ENCODE measurements around the gene STX4. TPM values are rescaled to one million over a fixed set of nuclear protein-coding genes. Genes with fewer than 3 reads are reported as not detected.

STX4 gene
- total and polyA plus RNA-seq, 9 of the 15 experiments (the other 6 are each of a cell fraction or from before 2014, with no cell fraction given), result 3.2 to 48.0 (median 21.5) TPM

DNA sequence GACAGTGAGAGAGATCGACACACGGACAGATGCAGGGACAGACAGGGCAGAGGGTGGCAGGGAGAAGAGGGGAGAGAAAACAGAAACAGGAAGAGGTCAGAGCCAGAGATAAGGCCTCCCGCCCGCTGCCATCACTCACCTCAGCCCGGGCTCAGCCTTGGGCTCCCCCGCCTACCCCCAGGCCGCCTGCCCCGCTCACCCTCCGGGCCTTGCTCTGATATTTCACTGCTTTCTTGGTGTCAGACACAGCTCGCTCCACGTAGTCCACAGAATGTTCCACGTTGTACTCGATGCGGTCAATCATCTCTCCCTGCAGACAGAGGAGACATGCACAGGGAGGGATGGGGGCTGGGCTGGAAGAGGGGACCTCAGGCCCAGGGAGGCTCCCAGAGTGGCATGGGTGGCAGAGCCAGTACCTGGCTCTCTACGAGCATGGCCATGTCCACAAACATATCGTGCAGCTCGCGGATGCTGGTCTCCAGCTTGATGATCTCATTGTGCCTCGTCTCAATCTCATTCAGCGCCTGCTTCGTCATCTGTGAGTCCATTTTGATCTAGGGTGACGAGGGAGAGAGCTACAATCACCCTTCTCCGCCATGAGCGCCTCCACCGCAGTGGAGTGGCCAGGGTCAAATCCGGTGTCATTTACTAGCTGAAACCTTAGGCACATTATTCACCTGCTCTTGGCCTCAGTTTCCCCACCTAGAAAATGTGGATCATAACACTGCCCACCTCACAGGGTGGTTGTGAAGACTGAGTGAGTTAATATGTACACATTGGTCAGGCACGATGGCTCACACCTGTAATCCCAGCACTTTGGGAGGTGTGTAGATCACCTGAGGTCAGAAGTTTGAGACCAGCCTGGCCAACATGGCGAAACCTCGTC lies 40.2 kb upstream of the STX4 start (continued):
- TF ChIP-seq YY1 (IDR thresholded peaks at IDR 0.05; ENCODE audit: borderline replicate concordance in 1 of 3, control insufficient read depth in 1 of 3, extremely low read depth in 1 of 3, insufficient read depth in 3 of 3, insufficient read length in 1 of 3, insufficient replicate concordance in 2 of 3, low read depth in 1 of 3, low read length in 2 of 3) (peak in 1 of 3 experiments; percentile 33), IRF2 (CRISPR knock-in tag; IDR thresholded peaks at IDR 0.05) (no peak), SP1 (CRISPR knock-in tag; IDR thresholded peaks at IDR 0.05) (no peak), ZFP1 (CRISPR knock-in tag; IDR thresholded peaks at IDR 0.05) (no peak), HDGF (IDR thresholded peaks at IDR 0.05) (0 out of 2 replicates have a peak, but pooled peaks have one; percentile 10), GABPB1 (CRISPR knock-in tag; IDR thresholded peaks at IDR 0.05) (peak; percentile 51), JUNB (CRISPR knock-in tag; conservative IDR thresholded peaks at IDR 0.05) (no peak), HMG20A (CRISPR knock-in tag; conservative IDR thresholded peaks at IDR 0.05) (no peak), TEAD4 (IDR thresholded peaks at IDR 0.05; ENCODE audit: low read length) (no peak), TEAD4 (CRISPR knock-in tag; IDR thresholded peaks at IDR 0.05; ENCODE audit: borderline replicate concordance) (no peak), HEY1 (CRISPR knock-in tag; IDR thresholded peaks at IDR 0.05; ENCODE audit: borderline replicate concordance) (no peak), MEF2A (IDR thresholded peaks at IDR 0.05; ENCODE audit: control insufficient read depth, low read depth, low read length) (no peak), RBM15 (IDR thresholded peaks at IDR 0.05; ENCODE audit: insufficient read depth, low read length) (no peak), MAFK (IDR thresholded peaks at IDR 0.05; ENCODE audit: low read length) (no peak), KLF6 (CRISPR knock-in tag; IDR thresholded peaks at IDR 0.05; ENCODE audit: borderline replicate concordance) (no peak), C11orf30 (IDR thresholded peaks at IDR 0.05; ENCODE audit: low read depth) (no peak), ZNF785 (CRISPR knock-in tag; IDR thresholded peaks at IDR 0.05) (no peak), ZNF695 (CRISPR knock-in tag; IDR thresholded peaks at IDR 0.05) (no peak), SIX5 (IDR thresholded peaks at IDR 0.05; ENCODE audit: borderline replicate concordance in 1 of 2, insufficient read depth in 1 of 2, low read depth in 1 of 2, low read length in 2 of 2) (no peak), XRCC5 (IDR thresholded peaks at IDR 0.05; ENCODE audit: low read depth, low read length) (no peak), ZNF780A (CRISPR knock-in tag; IDR thresholded peaks at IDR 0.05) (no peak)
- TF ChIP-seq, protein P1, sequence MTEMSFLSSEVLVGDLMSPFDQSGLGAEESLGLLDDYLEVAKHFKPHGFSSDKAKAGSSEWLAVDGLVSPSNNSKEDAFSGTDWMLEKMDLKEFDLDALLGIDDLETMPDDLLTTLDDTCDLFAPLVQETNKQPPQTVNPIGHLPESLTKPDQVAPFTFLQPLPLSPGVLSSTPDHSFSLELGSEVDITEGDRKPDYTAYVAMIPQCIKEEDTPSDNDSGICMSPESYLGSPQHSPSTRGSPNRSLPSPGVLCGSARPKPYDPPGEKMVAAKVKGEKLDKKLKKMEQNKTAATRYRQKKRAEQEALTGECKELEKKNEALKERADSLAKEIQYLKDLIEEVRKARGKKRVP (CRISPR knock-in tag; IDR thresholded peaks at IDR 0.05), result no peak
- TF ChIP-seq, protein P2, sequence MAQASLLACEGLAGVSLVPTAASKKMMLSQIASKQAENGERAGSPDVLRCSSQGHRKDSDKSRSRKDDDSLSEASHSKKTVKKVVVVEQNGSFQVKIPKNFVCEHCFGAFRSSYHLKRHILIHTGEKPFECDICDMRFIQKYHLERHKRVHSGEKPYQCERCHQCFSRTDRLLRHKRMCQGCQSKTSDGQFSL (CRISPR knock-in tag; IDR thresholded peaks at IDR 0.05), result peak; percentile 4; the same call in 1 of the 2 replicates
- TF ChIP-seq, protein P2 (tag; IDR thresholded peaks at IDR 0.05), result no peak
- TF ChIP-seq, protein P3, sequence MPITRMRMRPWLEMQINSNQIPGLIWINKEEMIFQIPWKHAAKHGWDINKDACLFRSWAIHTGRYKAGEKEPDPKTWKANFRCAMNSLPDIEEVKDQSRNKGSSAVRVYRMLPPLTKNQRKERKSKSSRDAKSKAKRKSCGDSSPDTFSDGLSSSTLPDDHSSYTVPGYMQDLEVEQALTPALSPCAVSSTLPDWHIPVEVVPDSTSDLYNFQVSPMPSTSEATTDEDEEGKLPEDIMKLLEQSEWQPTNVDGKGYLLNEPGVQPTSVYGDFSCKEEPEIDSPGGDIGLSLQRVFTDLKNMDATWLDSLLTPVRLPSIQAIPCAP (CRISPR knock-in tag; IDR thresholded peaks at IDR 0.05; ENCODE audit: borderline replicate concordance), result no peak

Data from K562 (cell line).